Measurements from ENCODE around the gene ZFAND3. TPM values are rescaled to one million over a fixed set of nuclear protein-coding genes. Genes with fewer than 3 reads are reported as not detected.

Gene ZFAND3
- polyA plus RNA-seq, 4 donors: 35.9 to 80.4 (median 40.9) TPM

GRCh38 chr6:38080889-38081288 lies 261.4 kb downstream of the ZFAND3 start:
- Histone ChIP-seq H3K27ac (ENCODE audit: low read depth in 1 of 3, low read length in 2 of 3) (peak overlapping the region in 1 of 3 donors; percentile 65), H3K36me3 (ENCODE audit: control insufficient read depth in 3 of 3, insufficient read depth in 2 of 3, low read depth in 1 of 3, low read length in 3 of 3) (peaks cover 0 to 6% (median 5%) of the 10 kb centered on the region in 3 donors), H3K27me3 (ENCODE audit: control insufficient read depth in 3 of 3, insufficient read depth in 3 of 3, low read length in 3 of 3) (no peaks in the 10 kb centered on the region), H3K4me3 (ENCODE audit: low read depth in 1 of 3, low read length in 3 of 3) (no peak overlapping the region), H3K4me1 (ENCODE audit: control insufficient read depth in 3 of 3, insufficient read depth in 2 of 3, low read depth in 1 of 3, low read length in 2 of 3) (peaks cover 2 to 9% (median 4%) of the 10 kb centered on the region in 3 donors), H3K9me3 (ENCODE audit: control insufficient read depth in 2 of 2, insufficient read depth in 1 of 2, low read depth in 1 of 2, low read length in 1 of 2) (no peaks in the 10 kb centered on the region)
- 14 to 69% (median 36%) methylated on average over 2 of the region's 2 CpGs for WGBS, 3 donors
- FAIRE-seq (no peak), DNase-seq (peak; percentile 75 to 85)

DNA sequence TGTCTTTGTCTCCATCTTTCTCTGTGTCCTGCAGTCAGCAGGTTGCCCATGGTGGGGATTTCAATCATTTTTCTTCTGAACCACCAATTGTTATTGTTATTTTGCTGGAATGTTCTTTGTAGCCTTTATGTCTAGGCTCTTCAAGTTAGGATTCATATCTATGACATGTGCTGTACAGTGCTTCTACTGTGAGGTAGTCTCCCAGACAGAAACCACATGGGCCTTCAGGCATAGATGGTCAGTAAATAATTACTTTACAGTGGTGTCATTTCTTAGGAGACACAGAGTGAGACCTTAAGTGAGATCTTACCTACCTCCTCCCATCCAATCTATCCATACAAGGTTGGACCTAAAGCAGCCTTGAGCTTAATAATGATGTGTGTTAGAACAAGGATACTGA lies 265.5 kb downstream of the ZFAND3 start:
- DNase-seq (no peak), FAIRE-seq (no peak)
- Histone ChIP-seq H3K4me3 (ENCODE audit: low read depth in 1 of 3, low read length in 3 of 3) (no peak overlapping the region), H3K9me3 (ENCODE audit: control insufficient read depth in 2 of 2, insufficient read depth in 1 of 2, low read depth in 1 of 2, low read length in 1 of 2) (no peaks in the 10 kb centered on the region), H3K36me3 (ENCODE audit: control insufficient read depth in 3 of 3, insufficient read depth in 2 of 3, low read depth in 1 of 3, low read length in 3 of 3) (peaks cover 0 to 6% (median 5%) of the 10 kb centered on the region in 3 donors), H3K27ac (ENCODE audit: low read depth in 1 of 3, low read length in 2 of 3) (no peak overlapping the region), H3K27me3 (ENCODE audit: control insufficient read depth in 3 of 3, insufficient read depth in 3 of 3, low read length in 3 of 3) (no peaks in the 10 kb centered on the region), H3K4me1 (ENCODE audit: control insufficient read depth in 3 of 3, insufficient read depth in 2 of 3, low read depth in 1 of 3, low read length in 2 of 3) (peaks cover 0 to 4% (median 3%) of the 10 kb centered on the region in 3 donors)

DNA sequence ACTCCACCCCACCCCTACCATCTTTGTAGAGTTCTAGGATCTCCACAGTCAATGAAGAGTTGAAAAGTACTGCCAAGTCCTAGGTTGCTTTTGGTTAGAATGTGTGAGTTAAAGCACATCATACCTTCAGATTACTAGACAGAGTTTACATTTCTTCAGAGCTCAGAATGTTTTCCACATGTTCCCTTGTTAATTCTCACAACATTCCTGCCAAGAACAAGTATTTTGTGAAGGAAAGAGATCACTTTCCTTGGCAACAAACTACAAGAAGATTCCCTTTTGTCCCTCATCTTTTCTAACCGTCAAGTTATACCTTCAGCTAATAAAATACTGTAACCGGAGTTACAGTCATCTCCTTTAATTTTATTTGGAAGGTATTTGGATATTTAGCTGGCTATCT lies 266.8 kb downstream of the ZFAND3 start:
- no peak for FAIRE-seq
- no peaks in the 10 kb centered on the region for H3K9me3 ChIP-seq (ENCODE audit: control insufficient read depth in 2 of 2, insufficient read depth in 1 of 2, low read depth in 1 of 2, low read length in 1 of 2)
- H3K4me3 ChIP-seq (ENCODE audit: low read depth in 1 of 3, low read length in 3 of 3): no peak overlapping the region
- peaks cover 0 to 6% (median 5%) of the 10 kb centered on the region in 3 donors for H3K36me3 ChIP-seq (ENCODE audit: control insufficient read depth in 3 of 3, insufficient read depth in 2 of 3, low read depth in 1 of 3, low read length in 3 of 3)
- no peaks in the 10 kb centered on the region for H3K27me3 ChIP-seq (ENCODE audit: control insufficient read depth in 3 of 3, insufficient read depth in 3 of 3, low read length in 3 of 3)
- 72 to 96% (median 93%) methylated on average over 2 of the region's 2 CpGs for WGBS, 3 donors
- H3K4me1 ChIP-seq (ENCODE audit: control insufficient read depth in 3 of 3, insufficient read depth in 2 of 3, low read depth in 1 of 3, low read length in 2 of 3): peaks cover 0 to under 1% (median 0%) of the 10 kb centered on the region in 3 donors
- H3K27ac ChIP-seq (ENCODE audit: low read depth in 1 of 3, low read length in 2 of 3): no peak overlapping the region
- DNase-seq: no peak

- peak; percentile 26 for FAIRE-seq
These were observed 268.5 kb downstream of the ZFAND3 start for GRCh38 chr6:38088010-38088409.

GRCh38 chr6:38088829-38089228 lies 269.3 kb downstream of the ZFAND3 start:
- 92 to 95% (median 94%) methylated on average over 3 of the region's 3 CpGs for WGBS, 3 donors
- DNase-seq (no peak), FAIRE-seq (no peak)
- peaks cover 3 to 6% (median 4%) of the 10 kb centered on the region in 3 donors for H3K36me3 ChIP-seq (ENCODE audit: control insufficient read depth in 3 of 3, insufficient read depth in 2 of 3, low read depth in 1 of 3, low read length in 3 of 3)
- no peak overlapping the region for H3K27ac ChIP-seq (ENCODE audit: low read depth in 1 of 3, low read length in 2 of 3)
- H3K27me3 ChIP-seq (ENCODE audit: control insufficient read depth in 3 of 3, insufficient read depth in 3 of 3, low read length in 3 of 3): no peaks in the 10 kb centered on the region
- H3K9me3 ChIP-seq (ENCODE audit: control insufficient read depth in 2 of 2, insufficient read depth in 1 of 2, low read depth in 1 of 2, low read length in 1 of 2): no peaks in the 10 kb centered on the region
- no peak overlapping the region for H3K4me3 ChIP-seq (ENCODE audit: low read depth in 1 of 3, low read length in 3 of 3)
- H3K4me1 ChIP-seq (ENCODE audit: control insufficient read depth in 3 of 3, insufficient read depth in 2 of 3, low read depth in 1 of 3, low read length in 2 of 3): peaks cover 0 to 1% (median 0%) of the 10 kb centered on the region in 3 donors

More at GRCh38 chr6:38088010-38088409, 268.5 kb downstream of the ZFAND3 start:
- Histone ChIP-seq H3K9me3 (ENCODE audit: control insufficient read depth in 2 of 2, insufficient read depth in 1 of 2, low read depth in 1 of 2, low read length in 1 of 2) (no peaks in the 10 kb centered on the region), H3K27me3 (ENCODE audit: control insufficient read depth in 3 of 3, insufficient read depth in 3 of 3, low read length in 3 of 3) (no peaks in the 10 kb centered on the region), H3K36me3 (ENCODE audit: control insufficient read depth in 3 of 3, insufficient read depth in 2 of 3, low read depth in 1 of 3, low read length in 3 of 3) (peaks cover 3 to 6% (median 4%) of the 10 kb centered on the region in 3 donors), H3K4me1 (ENCODE audit: control insufficient read depth in 3 of 3, insufficient read depth in 2 of 3, low read depth in 1 of 3, low read length in 2 of 3) (peaks cover 0 to 1% (median 0%) of the 10 kb centered on the region in 3 donors), H3K27ac (ENCODE audit: low read depth in 1 of 3, low read length in 2 of 3) (no peak overlapping the region), H3K4me3 (ENCODE audit: low read depth in 1 of 3, low read length in 3 of 3) (no peak overlapping the region)
- no peak for DNase-seq
- WGBS, 3 donors: 72 to 80% (median 74%) methylated on average over 2 of the region's 2 CpGs

DNA sequence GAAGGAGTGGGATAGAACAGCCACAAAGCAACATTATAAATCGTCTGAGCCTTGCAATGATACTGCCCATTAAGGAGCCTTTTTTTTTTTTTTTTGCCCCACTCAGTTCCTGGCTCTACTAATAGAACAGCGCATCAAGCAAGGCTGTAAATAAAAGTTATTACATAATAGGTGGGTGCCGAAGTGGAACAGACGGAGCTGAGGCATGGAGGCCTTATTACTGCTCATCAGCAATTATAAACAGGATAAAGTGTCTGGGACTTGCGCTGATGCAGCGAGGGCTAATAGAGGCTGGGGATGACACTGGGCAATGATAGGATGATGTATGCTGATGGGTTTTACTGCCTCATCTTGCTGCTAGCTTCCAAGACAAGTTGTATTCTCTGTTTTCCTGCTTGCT lies 272.1 kb downstream of the ZFAND3 start:
- no peak for DNase-seq
- 85 to 89% (median 88%) methylated on average over 6 of the region's 6 CpGs for WGBS, 3 donors
- no peak for FAIRE-seq

DNA sequence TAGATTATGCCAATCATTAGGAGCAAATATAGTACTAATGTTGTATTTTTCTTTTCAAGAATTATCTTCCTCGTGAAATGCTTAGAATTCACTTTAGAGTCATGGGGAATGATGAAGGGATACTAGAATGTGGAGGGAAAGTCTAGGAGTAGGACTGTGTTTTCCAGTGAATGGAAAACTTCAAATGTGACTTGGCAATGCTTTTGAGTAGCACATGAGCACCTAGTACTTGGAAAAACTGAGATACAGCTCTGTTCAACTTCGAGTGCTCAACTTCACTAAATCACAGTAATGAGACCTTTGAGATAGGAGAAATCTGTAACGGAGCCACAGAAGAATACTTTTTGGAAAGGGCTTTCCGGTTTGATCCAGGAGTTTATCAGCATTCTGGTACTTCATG lies 272.9 kb downstream of the ZFAND3 start:
- H3K36me3 ChIP-seq (ENCODE audit: control insufficient read depth in 3 of 3, insufficient read depth in 2 of 3, low read depth in 1 of 3, low read length in 3 of 3): peaks cover 0 to 8% (median 0%) of the 10 kb centered on the region in 3 donors
- WGBS, 3 donors: 94 to 96% (median 95%) methylated on average over 4 of the region's 4 CpGs
- no peak for FAIRE-seq

More for the DNA sequence above, 272.1 kb downstream of the ZFAND3 start:
- Histone ChIP-seq H3K36me3 (ENCODE audit: control insufficient read depth in 3 of 3, insufficient read depth in 2 of 3, low read depth in 1 of 3, low read length in 3 of 3) (peaks cover 0 to 6% (median 2%) of the 10 kb centered on the region in 3 donors), H3K4me3 (ENCODE audit: low read depth in 1 of 3, low read length in 3 of 3) (no peak overlapping the region), H3K27me3 (ENCODE audit: control insufficient read depth in 3 of 3, insufficient read depth in 3 of 3, low read length in 3 of 3) (no peaks in the 10 kb centered on the region), H3K27ac (ENCODE audit: low read depth in 1 of 3, low read length in 2 of 3) (no peak overlapping the region), H3K4me1 (ENCODE audit: control insufficient read depth in 3 of 3, insufficient read depth in 2 of 3, low read depth in 1 of 3, low read length in 2 of 3) (peaks cover 0 to 1% (median 0%) of the 10 kb centered on the region in 3 donors), H3K9me3 (ENCODE audit: control insufficient read depth in 2 of 2, insufficient read depth in 1 of 2, low read depth in 1 of 2, low read length in 1 of 2) (no peaks in the 10 kb centered on the region)

DNA sequence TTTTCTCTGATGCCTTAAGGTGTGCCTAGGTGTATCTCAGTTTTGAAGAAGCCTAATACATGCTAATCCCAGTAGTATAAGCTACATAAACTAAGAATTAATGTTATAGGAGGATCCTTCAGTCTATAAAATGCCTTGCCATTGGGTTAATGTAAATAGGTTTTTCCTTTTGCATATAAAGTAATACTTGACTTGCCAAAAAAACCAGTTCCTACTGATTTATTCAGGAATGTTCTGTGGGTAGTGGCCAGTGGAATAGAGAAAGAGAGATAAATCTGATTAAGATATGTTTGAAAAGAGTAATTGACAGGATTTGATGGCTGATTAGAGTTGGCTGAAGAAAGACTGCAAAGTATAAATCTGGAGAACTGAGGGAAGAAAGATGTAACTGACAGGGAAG lies 273.4 kb downstream of the ZFAND3 start:
- Histone ChIP-seq H3K4me1 (ENCODE audit: control insufficient read depth in 3 of 3, insufficient read depth in 2 of 3, low read depth in 1 of 3, low read length in 2 of 3) (peaks cover 0 to 1% (median 0%) of the 10 kb centered on the region in 3 donors), H3K27me3 (ENCODE audit: control insufficient read depth in 3 of 3, insufficient read depth in 3 of 3, low read length in 3 of 3) (no peaks in the 10 kb centered on the region), H3K4me3 (ENCODE audit: low read depth in 1 of 3, low read length in 3 of 3) (no peak overlapping the region), H3K36me3 (ENCODE audit: control insufficient read depth in 3 of 3, insufficient read depth in 2 of 3, low read depth in 1 of 3, low read length in 3 of 3) (peaks cover 0 to 10% (median 0%) of the 10 kb centered on the region in 3 donors), H3K9me3 (ENCODE audit: control insufficient read depth in 2 of 2, insufficient read depth in 1 of 2, low read depth in 1 of 2, low read length in 1 of 2) (no peaks in the 10 kb centered on the region), H3K27ac (ENCODE audit: low read depth in 1 of 3, low read length in 2 of 3) (no peak overlapping the region)
- FAIRE-seq (no peak), DNase-seq (no peak)

More for the DNA sequence above, 272.9 kb downstream of the ZFAND3 start:
- Histone ChIP-seq H3K4me3 (ENCODE audit: low read depth in 1 of 3, low read length in 3 of 3) (no peak overlapping the region), H3K27me3 (ENCODE audit: control insufficient read depth in 3 of 3, insufficient read depth in 3 of 3, low read length in 3 of 3) (no peaks in the 10 kb centered on the region), H3K4me1 (ENCODE audit: control insufficient read depth in 3 of 3, insufficient read depth in 2 of 3, low read depth in 1 of 3, low read length in 2 of 3) (peaks cover 0 to 1% (median 0%) of the 10 kb centered on the region in 3 donors), H3K9me3 (ENCODE audit: control insufficient read depth in 2 of 2, insufficient read depth in 1 of 2, low read depth in 1 of 2, low read length in 1 of 2) (no peaks in the 10 kb centered on the region), H3K27ac (ENCODE audit: low read depth in 1 of 3, low read length in 2 of 3) (no peak overlapping the region)
- DNase-seq: no peak

GRCh38 chr6:38095054-38095453 lies 275.5 kb downstream of the ZFAND3 start:
- Histone ChIP-seq H3K36me3 (ENCODE audit: control insufficient read depth in 3 of 3, insufficient read depth in 2 of 3, low read depth in 1 of 3, low read length in 3 of 3) (peaks cover 0 to 14% (median 0%) of the 10 kb centered on the region in 3 donors), H3K4me3 (ENCODE audit: low read depth in 1 of 3, low read length in 3 of 3) (no peak overlapping the region), H3K27ac (ENCODE audit: low read depth in 1 of 3, low read length in 2 of 3) (no peak overlapping the region), H3K27me3 (ENCODE audit: control insufficient read depth in 3 of 3, insufficient read depth in 3 of 3, low read length in 3 of 3) (no peaks in the 10 kb centered on the region), H3K9me3 (ENCODE audit: control insufficient read depth in 2 of 2, insufficient read depth in 1 of 2, low read depth in 1 of 2, low read length in 1 of 2) (no peaks in the 10 kb centered on the region), H3K4me1 (ENCODE audit: control insufficient read depth in 3 of 3, insufficient read depth in 2 of 3, low read depth in 1 of 3, low read length in 2 of 3) (peaks cover 0 to 1% (median 0%) of the 10 kb centered on the region in 3 donors)
- 67 to 86% (median 78%) methylated on average over 2 of the region's 2 CpGs for WGBS, 3 donors
- FAIRE-seq: no peak
- no peak for DNase-seq
